NCI-H1417 treated with DMSO at 0.1 percent for 48 hours (cell line): ENCODE data around the gene CD19.
A peak's percentile ranks its signal among the peaks of the same experiment; 100 is the strongest.
"Not testable (repeated sequence)": the region's sequence is repeated elsewhere in the genome, so short reads cannot be mapped to it uniquely, and the experiment has no call there.

Source experiments
- DNase-seq: peaks from one replicate; lab custom pipeline; 2025; lab: John Stamatoyannopoulos, UW

The CD19 gene

DNA sequence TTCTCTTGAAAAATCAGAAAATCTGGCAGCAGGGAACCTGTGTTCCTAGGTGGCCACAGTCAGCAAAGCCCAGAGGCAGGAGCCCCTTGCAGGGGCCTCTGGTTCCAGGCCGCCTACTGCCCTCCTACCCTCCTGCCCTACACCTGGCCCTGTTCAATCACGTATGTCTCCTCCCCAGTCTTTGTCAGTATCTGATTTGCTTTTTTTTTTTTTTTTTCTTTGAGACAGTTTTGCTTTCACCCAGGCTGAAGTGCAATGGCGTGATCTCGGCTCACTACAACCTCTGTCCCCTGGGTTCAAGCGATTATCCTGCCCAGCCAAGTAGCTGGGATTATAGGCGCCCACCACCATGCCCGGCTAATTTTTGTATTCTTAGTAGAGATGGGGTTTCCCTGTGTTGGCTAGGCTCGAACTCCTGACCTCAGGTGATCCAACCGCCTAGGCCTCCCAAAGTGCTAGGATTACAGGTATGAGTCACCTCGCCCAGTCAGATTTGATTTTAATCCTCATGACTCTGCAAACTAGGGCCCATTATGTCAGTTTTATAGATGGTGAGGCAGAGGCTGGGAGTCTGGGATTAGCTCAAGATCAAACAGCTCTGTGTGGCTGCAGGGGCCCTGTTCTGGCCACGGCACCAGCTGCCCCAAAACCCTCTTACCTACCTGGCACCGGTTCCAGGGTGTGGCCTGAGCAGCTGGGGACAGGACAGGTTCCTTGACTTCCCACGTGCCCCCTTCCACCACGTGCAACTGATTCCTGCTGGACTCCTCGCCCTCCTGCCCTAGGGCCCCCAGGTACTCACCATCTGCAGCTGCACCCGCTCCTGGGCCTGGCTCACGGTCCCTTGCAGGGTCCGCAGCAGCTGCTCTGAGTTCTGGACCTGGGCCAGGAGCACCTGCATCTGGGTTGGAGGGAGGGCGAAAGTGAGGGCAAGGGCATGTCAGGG lies 21.4 kb upstream of the CD19 start:
- no peak for DNase-seq

DNA sequence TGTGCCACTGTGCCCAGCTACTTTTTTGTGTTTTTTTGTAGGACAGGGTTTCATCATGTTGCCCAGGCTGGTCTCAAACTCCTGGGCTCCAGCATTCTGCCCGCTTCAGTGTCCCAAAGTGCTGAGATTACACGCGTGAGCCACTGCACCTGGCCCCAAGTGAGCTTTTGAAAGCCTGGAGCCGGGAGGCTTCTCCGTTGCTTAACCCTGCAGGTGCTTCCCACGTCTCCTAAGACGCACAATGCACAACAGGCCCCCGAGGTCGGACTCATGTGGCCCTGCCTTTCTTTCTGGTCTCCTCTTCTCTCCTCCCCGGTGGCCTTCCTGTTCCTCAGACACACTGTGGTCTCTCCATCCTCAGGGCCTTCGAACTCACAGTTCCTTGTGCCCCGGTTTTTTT lies 19.2 kb upstream of the CD19 start:
- no peak for DNase-seq

DNA sequence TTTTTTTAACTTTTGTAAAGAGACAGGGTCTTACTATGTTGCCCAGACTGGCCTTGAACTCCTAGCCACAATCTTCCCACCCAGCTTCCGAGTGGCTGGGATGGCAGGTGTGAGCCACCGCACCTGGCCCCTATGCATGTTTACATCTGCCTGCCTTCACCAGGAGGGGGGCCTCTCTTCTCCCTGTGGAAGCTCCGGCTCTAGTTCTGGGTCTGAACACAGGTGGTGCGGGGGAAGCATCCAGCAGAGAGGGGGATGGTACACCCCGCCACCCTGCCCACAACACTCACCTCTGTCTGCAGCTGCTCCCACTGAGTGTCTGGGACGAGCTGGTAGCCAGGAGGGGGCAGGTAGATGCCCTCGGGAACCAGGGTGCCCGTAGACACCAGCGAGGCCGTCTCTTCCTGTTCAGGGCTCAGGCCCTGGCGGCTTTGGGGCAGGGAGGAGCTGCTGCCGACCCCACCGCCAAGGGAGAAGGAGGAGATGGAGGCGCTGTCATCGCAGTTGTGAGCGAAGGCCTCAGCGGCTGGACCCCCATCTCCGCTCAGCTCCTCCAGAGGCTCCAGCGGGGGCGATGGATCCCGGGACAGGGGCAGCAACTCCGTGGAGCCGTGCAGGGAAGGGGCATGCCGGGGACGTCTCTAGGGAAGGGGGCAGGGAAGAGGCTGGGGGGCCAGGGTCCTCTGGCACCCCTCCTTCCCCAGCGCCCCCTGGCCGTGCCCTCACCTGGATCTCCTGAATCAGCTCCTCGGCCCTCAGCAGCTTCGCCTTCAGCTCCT lies 17.6 kb upstream of the CD19 start:
- DNase-seq, result no peak

DNA sequence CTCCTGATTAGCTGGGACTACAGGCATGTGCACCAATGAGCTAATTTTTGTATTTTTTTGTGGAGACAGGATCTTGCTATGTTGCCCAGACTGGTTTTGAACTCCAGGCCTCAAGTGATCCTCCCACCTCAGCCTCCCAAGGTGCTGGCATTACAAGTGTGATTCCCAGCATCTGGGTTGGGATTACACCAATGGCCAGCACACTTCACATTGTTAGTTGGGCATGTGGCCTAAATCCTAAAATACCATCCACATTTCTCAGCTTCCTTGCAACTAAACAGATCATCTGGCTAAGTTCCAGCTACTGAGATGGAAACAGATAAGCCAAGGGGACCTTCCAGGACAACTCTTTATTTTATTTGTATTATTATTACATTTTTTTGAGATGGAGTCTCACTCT lies 16.6 kb upstream of the CD19 start:
- DNase-seq, result no peak

DNA sequence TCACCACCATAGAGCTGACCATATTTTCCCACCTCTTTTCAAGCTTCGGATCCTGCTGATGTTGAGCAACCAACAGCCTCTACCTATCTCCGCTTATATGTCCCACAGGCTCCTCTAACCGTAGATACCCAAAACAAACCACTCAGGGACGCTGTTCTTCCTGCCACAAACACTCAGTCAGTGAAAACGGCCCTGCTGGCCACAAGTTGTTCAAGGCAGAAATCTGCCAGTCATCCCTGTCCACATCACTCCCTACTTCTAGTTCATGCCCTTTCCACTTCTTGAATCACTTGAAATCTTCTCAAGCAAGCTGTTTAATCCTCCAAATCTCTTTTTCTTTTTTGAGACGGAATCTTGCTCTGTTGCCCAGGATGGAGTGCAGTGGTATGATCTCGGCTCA lies 14.7 kb upstream of the CD19 start:
- DNase-seq, result no peak

DNA sequence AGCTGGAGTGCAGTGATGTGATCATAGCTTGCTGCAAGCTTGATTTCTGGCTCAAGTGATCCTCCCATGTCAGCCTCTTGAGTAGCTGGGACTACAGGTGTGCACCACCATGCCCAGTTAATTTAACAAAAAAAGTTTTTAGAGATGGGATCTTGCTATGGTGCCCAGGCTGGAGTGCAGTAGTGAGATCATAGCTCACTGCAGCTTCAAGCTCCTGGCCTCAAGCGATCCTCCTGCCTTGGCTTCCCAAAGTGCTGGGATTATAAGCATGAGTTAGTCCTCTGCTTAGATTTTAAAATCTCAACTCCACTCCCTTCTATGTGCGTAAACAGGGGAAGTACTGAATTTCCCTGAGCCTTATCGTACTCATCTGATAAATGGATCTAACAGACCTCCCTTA lies 13.1 kb upstream of the CD19 start:
- no peak for DNase-seq

DNA sequence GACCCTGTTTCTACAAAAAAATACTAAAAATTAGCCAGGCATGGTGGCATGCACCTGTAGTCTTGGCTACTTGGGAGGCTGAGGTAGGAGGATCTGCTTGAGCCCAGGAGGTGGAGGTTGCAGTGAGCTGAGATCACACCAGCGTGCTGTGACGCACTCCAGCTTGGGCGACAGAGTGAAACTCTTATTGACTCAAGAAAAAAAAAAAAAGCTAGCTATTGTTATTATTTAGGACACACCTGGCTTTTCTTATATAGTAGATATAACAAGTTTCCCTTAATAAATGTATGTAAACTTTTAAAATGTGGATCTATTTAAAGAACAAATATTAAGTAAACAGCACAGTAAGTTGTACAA lies 8.6 kb upstream of the CD19 start:
- no peak for DNase-seq

DNA sequence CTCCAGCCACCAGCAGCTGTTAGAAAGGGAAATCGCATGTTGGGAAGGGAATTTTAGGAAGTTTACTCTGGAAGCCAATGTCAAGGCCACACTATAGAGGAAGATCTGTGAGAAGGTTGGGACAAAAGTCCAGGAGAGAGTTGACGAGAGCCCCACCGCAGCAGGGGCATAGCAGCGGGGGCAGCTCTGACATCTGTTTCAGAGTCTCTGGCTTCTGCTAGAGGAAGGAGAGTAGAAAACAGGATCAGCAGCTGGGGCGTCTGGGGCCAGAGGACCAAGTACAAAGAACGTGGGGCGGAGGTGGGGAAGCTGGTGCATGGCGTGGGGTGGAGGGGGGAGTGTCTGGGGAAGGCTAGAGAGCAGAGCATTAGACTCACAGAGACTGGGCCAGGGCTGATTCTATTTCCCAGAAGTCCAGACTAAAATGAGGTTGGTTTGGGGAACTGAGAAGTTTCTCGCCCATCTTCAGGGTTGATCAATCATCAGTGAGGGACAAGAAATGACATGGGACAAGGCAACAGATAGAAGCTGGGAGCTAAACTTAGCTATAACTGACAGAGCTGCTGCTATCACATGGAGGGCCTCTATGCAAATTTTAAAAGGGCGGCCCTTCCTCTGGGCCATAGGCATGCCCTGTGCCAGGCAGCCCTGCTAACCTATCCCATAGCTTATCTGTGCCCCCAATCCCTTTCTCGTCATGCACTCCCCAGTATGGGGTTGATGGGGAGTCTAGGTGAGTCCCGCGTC lies 7.9 kb upstream of the CD19 start:
- no peak for DNase-seq

DNA sequence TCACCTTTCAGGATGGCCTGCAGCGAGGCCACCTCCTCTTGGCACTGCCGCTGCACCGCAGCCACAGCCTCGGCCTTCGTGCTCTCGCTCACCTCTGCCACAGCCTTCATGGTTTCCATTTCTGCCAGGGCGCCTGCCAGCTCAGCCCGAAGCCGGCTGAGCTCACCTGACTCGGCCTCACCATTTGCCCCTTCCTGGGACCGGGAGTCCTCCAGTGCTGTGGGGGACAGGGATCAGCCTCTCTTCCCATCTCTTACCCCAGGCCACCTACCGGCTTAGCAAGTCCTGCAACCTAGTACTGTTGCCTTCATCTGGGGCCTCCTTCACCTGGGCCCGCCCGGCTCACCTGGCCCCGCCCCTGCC lies 7.4 kb upstream of the CD19 start:
- DNase-seq, result no peak

DNA sequence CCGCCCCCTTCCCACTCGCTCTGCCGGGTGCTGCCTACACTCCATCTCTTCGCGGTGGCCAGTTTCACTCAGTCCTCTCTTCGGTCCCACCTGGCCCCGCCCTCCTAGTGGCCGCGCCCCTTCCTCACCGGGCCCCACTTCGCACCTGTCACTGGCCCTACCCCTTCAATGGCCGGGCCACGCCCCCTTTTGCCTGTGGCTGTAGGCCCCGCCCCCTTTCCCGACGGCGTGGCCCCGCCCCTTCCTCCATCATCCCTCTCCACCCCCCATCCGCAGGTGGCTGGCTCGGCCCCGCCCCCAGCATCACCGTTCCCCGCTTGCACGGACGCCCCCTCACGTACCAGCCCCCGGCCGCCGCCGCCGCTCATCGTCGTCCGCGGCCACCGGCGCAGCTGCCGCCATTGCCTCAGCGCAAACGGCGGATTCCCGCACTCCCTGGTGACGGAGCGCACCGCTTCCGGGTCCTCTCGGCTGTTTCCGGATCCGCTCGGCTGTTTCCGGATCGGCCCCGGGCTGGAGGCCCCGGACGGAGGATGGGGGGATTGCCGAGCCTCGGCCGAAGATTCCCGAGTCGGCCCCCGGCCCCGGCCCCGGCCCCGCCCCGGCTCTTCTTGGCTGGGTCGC lies 6.9 kb upstream of the CD19 start, which contains the start of gene RABEP2:
Gene RABEP2 (minus strand): TSS at position 477 of the 624 bp plus-strand sequence. CDS start 75 bp downstream, at position 402.
- DNase-seq, result peak; percentile 62

DNA sequence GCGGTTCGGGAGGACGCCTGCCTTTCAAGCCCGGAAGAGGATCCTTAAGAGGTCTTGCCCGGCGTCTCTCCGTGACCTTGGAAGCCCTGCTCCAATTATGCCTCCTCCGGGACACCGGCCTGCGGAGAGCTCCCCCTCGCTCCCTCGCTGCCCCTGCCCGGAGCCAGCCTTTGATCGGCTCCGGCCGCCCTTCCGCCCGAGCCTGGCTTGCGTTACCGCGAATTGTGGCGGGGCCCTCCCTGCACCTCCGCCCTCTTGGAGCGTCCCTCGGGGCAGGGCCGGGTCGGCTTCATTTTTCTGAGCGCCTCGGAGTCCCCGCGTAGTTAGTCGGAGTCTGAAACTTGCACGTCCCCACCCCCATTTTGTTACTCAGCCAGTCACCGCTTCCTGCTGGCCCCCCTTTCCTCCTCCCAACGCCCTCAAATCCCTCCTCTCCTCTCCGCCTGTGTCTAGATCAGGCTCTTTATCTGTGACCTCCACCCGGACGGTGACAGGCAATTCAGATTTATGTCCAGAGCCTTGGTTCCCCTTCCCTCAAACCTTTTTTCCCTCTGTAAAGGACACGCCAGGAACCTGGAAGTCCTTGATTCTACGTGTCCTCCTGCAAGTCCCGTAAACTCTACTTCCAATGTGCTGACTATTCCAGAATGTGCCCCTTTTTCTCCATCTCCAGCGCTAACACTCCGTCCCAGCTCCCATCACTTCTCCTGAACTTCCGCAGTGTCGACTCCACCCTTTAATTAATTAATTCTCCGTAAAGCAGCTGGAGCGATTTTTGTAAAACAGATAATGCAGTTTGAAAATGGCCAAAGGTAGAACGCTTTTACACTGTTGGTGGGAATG lies 6.2 kb upstream of the CD19 start:
- DNase-seq, result no peak

DNA sequence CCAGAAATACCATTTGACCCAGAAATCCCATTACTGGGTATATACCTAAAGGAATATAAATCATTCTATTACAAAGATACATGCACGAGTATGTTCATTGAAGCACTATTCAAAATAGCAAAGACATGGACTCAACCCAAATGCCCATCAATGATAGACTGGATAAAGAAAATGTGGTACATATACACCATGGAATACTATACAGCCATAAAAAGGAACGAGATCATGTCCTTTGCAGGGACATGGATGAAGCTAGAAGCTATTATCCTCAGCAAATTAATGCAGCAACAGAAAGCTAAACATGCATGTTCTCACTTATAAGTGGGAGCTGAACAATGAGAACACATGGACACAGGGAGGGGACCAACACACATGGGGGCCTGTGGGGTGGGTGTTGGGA lies 5.5 kb upstream of the CD19 start:
- not testable (repeated sequence) for DNase-seq

DNA sequence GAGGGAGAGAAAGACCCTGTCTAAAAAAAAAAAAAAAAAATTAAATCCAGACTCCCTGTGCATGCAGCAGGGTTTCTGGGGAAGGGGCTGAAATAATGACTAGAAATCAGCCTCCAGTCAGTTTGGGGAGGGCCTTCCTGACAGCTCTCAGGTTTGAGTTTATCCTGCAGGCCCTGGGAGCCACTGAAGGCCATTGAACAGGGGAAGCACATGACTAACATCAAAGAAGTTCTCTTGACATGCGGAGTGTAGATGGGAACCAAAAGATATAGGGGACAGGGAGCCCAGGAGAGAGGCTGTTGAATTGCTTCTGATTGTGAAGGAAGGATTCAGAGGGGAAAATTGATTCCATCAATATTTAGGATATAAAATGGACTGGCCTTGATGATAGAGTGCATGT lies 4.0 kb upstream of the CD19 start:
- no peak for DNase-seq

DNA sequence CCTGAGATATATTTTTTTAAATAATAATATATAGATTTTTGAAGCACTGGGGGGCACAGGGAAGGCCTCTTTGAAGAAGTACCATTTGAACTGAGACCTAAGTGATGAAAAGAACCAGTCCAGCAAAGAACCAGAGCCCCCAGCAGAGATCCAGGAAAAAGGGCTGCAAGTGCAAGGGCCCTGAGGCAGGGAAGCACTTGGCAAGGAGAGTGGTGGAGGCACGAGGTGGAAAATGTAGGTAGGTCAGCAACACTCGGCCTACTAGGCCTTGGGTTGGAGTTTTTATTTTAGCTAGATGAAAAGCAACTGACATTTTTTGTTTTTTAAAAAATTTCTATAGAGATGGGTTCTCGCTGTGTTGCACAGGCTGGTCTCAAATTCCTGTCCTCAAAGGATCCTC lies 1.6 kb upstream of the CD19 start:
- no peak for DNase-seq

DNA sequence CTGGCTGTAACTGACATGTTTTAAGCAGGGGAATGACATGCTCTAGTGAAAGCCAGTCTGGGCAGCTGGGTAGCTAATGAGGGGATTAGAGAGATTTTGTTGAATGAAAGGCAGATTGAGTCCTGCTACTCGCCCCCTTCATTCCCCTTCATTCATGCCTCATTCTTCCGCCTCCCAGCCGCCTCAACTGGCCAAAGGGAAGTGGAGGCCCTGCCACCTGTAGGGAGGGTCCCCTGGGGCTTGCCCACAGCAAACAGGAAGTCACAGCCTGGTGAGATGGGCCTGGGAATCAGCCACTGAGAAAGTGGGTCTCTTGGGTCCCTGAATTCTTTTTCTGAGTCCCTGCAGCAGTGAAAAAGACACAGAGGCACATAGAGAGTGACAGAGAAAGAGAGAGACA lies 1.1 kb upstream of the CD19 start:
- no peak for DNase-seq

DNA sequence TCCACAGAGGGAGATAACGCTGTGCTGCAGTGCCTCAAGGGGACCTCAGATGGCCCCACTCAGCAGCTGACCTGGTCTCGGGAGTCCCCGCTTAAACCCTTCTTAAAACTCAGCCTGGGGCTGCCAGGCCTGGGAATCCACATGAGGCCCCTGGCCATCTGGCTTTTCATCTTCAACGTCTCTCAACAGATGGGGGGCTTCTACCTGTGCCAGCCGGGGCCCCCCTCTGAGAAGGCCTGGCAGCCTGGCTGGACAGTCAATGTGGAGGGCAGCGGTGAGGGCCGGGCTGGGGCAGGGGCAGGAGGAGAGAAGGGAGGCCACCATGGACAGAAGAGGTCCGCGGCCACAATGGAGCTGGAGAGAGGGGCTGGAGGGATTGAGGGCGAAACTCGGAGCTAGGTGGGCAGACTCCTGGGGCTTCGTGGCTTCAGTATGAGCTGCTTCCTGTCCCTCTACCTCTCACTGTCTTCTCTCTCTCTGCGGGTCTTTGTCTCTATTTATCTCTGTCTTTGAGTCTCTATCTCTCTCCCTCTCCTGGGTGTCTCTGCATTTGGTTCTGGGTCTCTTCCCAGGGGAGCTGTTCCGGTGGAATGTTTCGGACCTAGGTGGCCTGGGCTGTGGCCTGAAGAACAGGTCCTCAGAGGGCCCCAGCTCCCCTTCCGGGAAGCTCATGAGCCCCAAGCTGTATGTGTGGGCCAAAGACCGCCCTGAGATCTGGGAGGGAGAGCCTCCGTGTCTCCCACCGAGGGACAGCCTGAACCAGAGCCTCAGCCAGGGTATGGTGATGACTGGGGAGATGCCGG lies 769 bp downstream of the CD19 start:
- DNase-seq, result no peak

DNA sequence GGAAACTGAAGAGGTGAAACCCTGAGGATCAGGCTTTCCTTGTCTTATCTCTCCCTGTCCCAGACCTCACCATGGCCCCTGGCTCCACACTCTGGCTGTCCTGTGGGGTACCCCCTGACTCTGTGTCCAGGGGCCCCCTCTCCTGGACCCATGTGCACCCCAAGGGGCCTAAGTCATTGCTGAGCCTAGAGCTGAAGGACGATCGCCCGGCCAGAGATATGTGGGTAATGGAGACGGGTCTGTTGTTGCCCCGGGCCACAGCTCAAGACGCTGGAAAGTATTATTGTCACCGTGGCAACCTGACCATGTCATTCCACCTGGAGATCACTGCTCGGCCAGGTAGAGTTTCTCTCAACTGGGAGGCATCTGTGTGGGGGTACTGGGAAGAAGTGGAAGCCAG lies 1.4 kb downstream of the CD19 start:
- no peak for DNase-seq

DNA sequence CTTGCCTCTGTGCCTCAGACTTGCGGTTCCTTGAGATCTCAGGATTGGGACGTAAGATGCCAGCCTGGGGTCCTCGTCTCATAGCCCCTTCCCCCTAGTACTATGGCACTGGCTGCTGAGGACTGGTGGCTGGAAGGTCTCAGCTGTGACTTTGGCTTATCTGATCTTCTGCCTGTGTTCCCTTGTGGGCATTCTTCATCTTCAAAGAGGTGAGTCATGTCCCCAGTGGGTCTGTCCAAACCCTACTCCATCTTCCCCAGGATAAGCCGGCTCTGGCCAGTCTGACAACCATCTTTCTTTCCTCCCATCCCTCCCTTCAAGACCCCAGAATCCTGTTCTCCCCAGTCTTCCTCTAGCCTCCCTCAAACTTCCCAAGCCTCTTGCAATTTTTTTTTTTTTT lies 3.6 kb downstream of the CD19 start:
- DNase-seq, result no peak

DNA sequence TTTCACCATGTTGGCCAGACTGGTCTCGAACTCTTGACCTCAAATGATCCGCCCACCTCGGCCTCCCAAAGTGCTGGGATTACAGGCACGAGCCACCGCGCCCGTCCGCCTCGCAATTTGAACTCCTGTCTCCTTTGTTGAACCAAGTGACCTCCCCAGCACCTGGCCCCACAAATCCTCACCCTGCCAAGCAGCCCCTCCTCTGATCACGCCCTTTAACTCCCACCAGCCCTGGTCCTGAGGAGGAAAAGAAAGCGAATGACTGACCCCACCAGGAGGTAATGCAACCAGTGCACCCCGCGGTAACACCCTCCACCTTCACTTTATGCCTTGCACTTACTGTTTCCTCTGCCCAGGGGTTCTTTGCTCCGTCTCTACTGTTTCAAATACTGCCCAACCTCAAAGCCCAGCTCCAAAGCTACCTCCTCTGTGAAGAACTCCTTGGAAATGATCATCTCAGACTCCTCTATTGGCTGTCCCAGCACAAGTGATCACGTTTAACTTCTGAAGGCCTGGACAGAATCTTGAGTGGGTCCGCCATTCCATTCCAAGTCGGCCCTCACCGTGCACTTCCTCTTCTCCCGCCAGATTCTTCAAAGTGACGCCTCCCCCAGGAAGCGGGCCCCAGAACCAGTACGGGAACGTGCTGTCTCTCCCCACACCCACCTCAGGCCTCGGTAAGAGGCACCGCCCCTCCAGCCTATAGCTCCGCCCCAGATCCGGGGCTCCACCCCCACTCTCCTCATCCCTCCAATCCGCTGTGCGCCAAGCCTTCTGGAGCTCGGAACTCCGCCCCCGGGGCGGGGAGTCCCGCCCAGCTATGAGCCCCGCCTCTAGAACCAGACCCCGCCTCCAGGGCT lies 4.4 kb downstream of the CD19 start:
- DNase-seq, result no peak

DNA sequence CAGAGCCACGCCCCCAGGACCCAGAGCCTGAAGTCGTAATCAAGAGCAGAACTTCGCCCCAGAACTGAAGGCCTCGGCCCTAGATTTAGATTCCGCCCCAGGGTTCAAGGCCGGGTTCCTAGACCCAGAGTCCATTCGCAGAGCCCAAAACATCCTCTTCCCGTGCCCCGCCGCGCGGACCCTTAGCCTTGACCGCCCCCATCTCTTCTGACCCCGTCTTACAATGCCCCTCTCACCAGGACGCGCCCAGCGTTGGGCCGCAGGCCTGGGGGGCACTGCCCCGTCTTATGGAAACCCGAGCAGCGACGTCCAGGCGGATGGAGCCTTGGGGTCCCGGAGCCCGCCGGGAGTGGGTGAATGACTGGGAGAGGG lies 5.0 kb downstream of the CD19 start:
- DNase-seq, result no peak
